Measurements from ENCODE around the gene DIAPH3.

GRCh38 chr13:60090574-60090973 lies 73.2 kb downstream of the DIAPH3 start:
- TF ChIP-seq CTCF (IDR thresholded peaks at IDR 0.05; ENCODE audit: low read depth, low read length, poor library complexity, severe bottlenecking), result no peak
- no peak for TF ChIP-seq EZH2phosphoT487 (IDR thresholded peaks at IDR 0.05; ENCODE audit: borderline replicate concordance, low read length)

All from DOHH2 (cell line).